Sigmoid colon (tissue), 7 donors: Measurements from ENCODE around the gene POLR1G. TPM values are rescaled to one million over a fixed set of nuclear protein-coding genes. Genes with fewer than 3 reads are reported as not detected.

Experiments
- DNase-seq: peaks from one replicate; pipeline ENCODE4 v3.0.0-alpha.2; 2019
- H3K27ac ChIP-seq, 4 donors: fragments of 200-600 bp; sonication (generic); one replicate each; pipeline ENCODE4 v1.5.1; 2016 to 2019; ENCODE audit warnings: mild to moderate bottlenecking in 1 of 4
- H3K27me3 ChIP-seq, 3 donors: fragments of 200-600 bp; sonication (generic); one replicate each; pipeline ENCODE4 v1.5.1; 2019; ENCODE audit warnings: mild to moderate bottlenecking in 1 of 3
- H3K36me3 ChIP-seq, 4 donors: fragments of 200-600 bp; sonication (generic); one replicate each; pipeline ENCODE4 v1.5.1; 2016 to 2019
- H3K4me1 ChIP-seq, 4 donors: fragments of 200-600 bp; sonication (generic); one replicate each; pipeline ENCODE4 v1.5.1; 2017 to 2019
- H3K4me3 ChIP-seq, 4 donors: fragments of 200-600 bp; sonication (generic); one replicate each; pipeline ENCODE4 v1.5.1; 2017 to 2019; ENCODE audit warnings: mild to moderate bottlenecking in 2 of 4, moderate library complexity in 1 of 4
- H3K9me3 ChIP-seq, 4 donors: fragments of 200-600 bp in 3 of 4; sonication (generic) in 3 of 4; one replicate each; pipeline versions ENCODE4 v1.5.1 to v1.6.1; 2013 to 2019
- EP300 ChIP-seq, 4 donors: sonication (generic); formaldehyde crosslinking; IDR thresholded peaks; one replicate each; pipeline ENCODE4 v1.6.1; 2017; ENCODE audit warnings: antibody characterized with exemption in 4 of 4
- POLR2A ChIP-seq, 2 donors: fragments of 450-650 bp; IDR thresholded peaks; one replicate each; pipeline ENCODE4 v1.6.1; 2016; ENCODE audit warnings: antibody characterized with exemption in 2 of 2, mild to moderate bottlenecking in 2 of 2, moderate library complexity in 2 of 2
- POLR2AphosphoS5 ChIP-seq, 4 donors: sonication (generic); formaldehyde crosslinking; IDR thresholded peaks; one replicate each; pipeline ENCODE4 v1.6.1; 2017; ENCODE audit warnings: antibody characterized with exemption in 4 of 4
- WGBS, 2 donors: extraction: QIAGEN DNeasy Blood & Tissue Kit; methylation state at CpG; one replicate each; pipeline ENCODE4 v1.1.7; 2013; 5-methylcytosine and 5-hydroxymethylcytosine counted together
- intact Hi-C: fragments of 100-400 bp; cut with DNase I; formaldehyde crosslinking; loops from one replicate; pipeline ENCODE4 v1.15.1; 2023
- polyA plus RNA-seq, 3 donors: library from polyadenylated mRNA; stranded (reverse); fragments of 200-250 nt; gene quantifications; one replicate each; pipeline ENCODE4 v1.2.3, GENCODE V29; 2013
- total RNA-seq, 4 donors: library from RNA; depleted of rRNA; stranded (reverse); fragments of >200 nt; gene quantifications; one replicate each; pipeline ENCODE4 v1.1.0, GENCODE V29; 2016
- TF ChIP-seq, protein P1 (sequence below), 4 experiments: fragments of 450-650 bp in 3 of 4; fragments of 200-600 bp in 1 of 4; IDR thresholded peaks; one replicate each; pipeline ENCODE4 v1.5.1; 2016 to 2019; ENCODE audit warnings: antibody characterized with exemption in 4 of 4, mild to moderate bottlenecking in 3 of 4, moderate library complexity in 2 of 4
- donor health status: healthy with polysubstance abuse.
- donor health status: Bipolar disorder and iron deficiency.
- donor health status: healthy.

Gene POLR1G
- total and polyA plus RNA-seq, 7 donors = 1.2 to 5.6 (median 3.6) TPM

- Histone ChIP-seq H3K4me3 (peak overlapping the region; percentile 27 to 54 (median 46)), H3K27me3 (no peaks in the 10 kb centered on the region), H3K4me1 (peaks cover 0 to 46% (median 40%) of the 10 kb centered on the region in 4 donors), H3K9me3 (no peaks in the 10 kb centered on the region), H3K36me3 (no peaks in the 10 kb centered on the region), H3K27ac (peak overlapping the region; percentile 91 to 95 (median 94))
- peak; percentile 97 for DNase-seq
- intact Hi-C loops = no loop called here
- TF ChIP-seq, protein P1, sequence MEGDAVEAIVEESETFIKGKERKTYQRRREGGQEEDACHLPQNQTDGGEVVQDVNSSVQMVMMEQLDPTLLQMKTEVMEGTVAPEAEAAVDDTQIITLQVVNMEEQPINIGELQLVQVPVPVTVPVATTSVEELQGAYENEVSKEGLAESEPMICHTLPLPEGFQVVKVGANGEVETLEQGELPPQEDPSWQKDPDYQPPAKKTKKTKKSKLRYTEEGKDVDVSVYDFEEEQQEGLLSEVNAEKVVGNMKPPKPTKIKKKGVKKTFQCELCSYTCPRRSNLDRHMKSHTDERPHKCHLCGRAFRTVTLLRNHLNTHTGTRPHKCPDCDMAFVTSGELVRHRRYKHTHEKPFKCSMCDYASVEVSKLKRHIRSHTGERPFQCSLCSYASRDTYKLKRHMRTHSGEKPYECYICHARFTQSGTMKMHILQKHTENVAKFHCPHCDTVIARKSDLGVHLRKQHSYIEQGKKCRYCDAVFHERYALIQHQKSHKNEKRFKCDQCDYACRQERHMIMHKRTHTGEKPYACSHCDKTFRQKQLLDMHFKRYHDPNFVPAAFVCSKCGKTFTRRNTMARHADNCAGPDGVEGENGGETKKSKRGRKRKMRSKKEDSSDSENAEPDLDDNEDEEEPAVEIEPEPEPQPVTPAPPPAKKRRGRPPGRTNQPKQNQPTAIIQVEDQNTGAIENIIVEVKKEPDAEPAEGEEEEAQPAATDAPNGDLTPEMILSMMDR (IDR thresholded peaks at IDR 0.05) = no peak
- no peak for TF ChIP-seq POLR2A (IDR thresholded peaks at IDR 0.05)
- peak in 2 of 4 donors; percentile 40 to 62 for TF ChIP-seq EP300 (IDR thresholded peaks at IDR 0.05)
- peak; percentile 12 to 84 (median 47) for TF ChIP-seq POLR2AphosphoS5 (IDR thresholded peaks at IDR 0.05)
- WGBS, 2 donors = 8 to 13% methylated on average over 47 of the region's 47 CpGs
Measured at GRCh38 chr19:45444318-45445041, 38.0 kb downstream of the POLR1G start.

DNA sequence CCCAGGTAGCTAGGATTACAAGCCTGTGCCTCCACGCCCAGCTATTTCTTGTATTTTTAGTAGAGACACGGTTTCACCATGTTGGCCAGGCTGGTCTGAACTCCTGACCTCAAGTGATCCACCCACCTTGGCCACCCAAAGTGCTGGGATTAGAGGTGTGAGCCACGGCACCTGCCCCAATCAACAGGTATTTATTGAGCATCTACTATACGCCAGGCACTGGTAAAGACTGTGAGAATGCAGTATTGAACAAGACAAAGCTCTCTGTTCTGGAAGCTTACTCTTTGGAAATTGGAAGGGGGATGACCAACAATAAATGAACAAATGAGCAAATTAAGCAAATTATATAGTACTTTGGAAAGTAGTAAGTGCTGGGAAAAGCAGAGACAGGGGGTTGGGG, 38.7 kb downstream of the POLR1G start:
- TF ChIP-seq, protein P1 (IDR thresholded peaks at IDR 0.05) = no peak
- TF ChIP-seq EP300 (IDR thresholded peaks at IDR 0.05) (no peak), POLR2AphosphoS5 (IDR thresholded peaks at IDR 0.05) (no peak), POLR2A (IDR thresholded peaks at IDR 0.05) (no peak)
- Histone ChIP-seq H3K27me3 (no peaks in the 10 kb centered on the region), H3K4me3 (no peak overlapping the region), H3K27ac (peak overlapping the region; percentile 91 to 95 (median 94)), H3K9me3 (no peaks in the 10 kb centered on the region), H3K36me3 (no peaks in the 10 kb centered on the region), H3K4me1 (peaks cover 0 to 49% (median 43%) of the 10 kb centered on the region in 4 donors)
- intact Hi-C loops = no loop called here
- WGBS, 2 donors = 78 to 87% methylated on average over 4 of the region's 4 CpGs
- DNase-seq = no peak

DNA sequence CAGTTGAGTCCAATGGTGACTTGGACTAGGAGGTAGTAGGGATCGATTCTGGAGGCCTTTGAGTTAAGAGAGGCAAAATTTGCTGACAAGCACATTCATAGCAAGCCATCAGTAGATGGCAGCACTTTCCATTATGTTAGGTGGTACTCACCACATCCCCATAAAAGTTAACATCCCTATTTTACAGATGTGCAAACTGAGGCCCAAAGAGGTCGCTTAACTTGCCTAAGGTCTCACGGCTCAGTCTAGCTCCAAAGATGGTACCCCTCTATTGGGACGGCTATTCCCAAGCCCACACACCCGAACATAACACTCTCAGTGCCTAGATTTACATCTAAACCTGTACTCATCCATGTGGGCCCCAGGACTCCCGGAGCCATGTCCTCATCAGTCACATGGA, 39.9 kb downstream of the POLR1G start:
- Histone ChIP-seq H3K27me3 (no peaks in the 10 kb centered on the region), H3K4me1 (peaks cover 0 to 45% (median 45%) of the 10 kb centered on the region in 4 donors), H3K27ac (no peak overlapping the region), H3K36me3 (no peaks in the 10 kb centered on the region), H3K4me3 (no peak overlapping the region), H3K9me3 (no peaks in the 10 kb centered on the region)
- 82 to 85% methylated on average over 6 of the region's 6 CpGs for WGBS, 2 donors
- intact Hi-C loops = no loop called here
- no peak for DNase-seq
- TF ChIP-seq EP300 (IDR thresholded peaks at IDR 0.05) (no peak), POLR2A (IDR thresholded peaks at IDR 0.05) (no peak), POLR2AphosphoS5 (IDR thresholded peaks at IDR 0.05) (no peak)
- TF ChIP-seq, protein P1 (IDR thresholded peaks at IDR 0.05) = no peak

GRCh38 chr19:45446944-45447343, 40.5 kb downstream of the POLR1G start:
- 62 to 82% methylated on average over 7 of the region's 7 CpGs for WGBS, 2 donors
- no peak overlapping the region for H3K4me3 ChIP-seq
- no peak overlapping the region for H3K27ac ChIP-seq
- H3K27me3 ChIP-seq = no peaks in the 10 kb centered on the region
- no peaks in the 10 kb centered on the region for H3K9me3 ChIP-seq
- peaks cover 0 to 50% (median 48%) of the 10 kb centered on the region in 4 donors for H3K4me1 ChIP-seq
- TF ChIP-seq POLR2AphosphoS5 (IDR thresholded peaks at IDR 0.05) = no peak
- TF ChIP-seq POLR2A (IDR thresholded peaks at IDR 0.05) = no peak
- TF ChIP-seq EP300 (IDR thresholded peaks at IDR 0.05) = no peak
- TF ChIP-seq, protein P1 (IDR thresholded peaks at IDR 0.05) = no peak
- DNase-seq = no peak
- intact Hi-C loops = no loop called here
- no peaks in the 10 kb centered on the region for H3K36me3 ChIP-seq
